ENCODE measurements around the gene TMUB2. TPM values are rescaled to one million over a fixed set of nuclear protein-coding genes. Genes with fewer than 3 reads are reported as not detected.

Gene TMUB2
- total and polyA plus RNA-seq, 9 of the 15 experiments (the other 6 are each of a cell fraction or from before 2014, with no cell fraction given), result 4.1 to 29.8 (median 16.3) TPM

- TF ChIP-seq, protein P1, sequence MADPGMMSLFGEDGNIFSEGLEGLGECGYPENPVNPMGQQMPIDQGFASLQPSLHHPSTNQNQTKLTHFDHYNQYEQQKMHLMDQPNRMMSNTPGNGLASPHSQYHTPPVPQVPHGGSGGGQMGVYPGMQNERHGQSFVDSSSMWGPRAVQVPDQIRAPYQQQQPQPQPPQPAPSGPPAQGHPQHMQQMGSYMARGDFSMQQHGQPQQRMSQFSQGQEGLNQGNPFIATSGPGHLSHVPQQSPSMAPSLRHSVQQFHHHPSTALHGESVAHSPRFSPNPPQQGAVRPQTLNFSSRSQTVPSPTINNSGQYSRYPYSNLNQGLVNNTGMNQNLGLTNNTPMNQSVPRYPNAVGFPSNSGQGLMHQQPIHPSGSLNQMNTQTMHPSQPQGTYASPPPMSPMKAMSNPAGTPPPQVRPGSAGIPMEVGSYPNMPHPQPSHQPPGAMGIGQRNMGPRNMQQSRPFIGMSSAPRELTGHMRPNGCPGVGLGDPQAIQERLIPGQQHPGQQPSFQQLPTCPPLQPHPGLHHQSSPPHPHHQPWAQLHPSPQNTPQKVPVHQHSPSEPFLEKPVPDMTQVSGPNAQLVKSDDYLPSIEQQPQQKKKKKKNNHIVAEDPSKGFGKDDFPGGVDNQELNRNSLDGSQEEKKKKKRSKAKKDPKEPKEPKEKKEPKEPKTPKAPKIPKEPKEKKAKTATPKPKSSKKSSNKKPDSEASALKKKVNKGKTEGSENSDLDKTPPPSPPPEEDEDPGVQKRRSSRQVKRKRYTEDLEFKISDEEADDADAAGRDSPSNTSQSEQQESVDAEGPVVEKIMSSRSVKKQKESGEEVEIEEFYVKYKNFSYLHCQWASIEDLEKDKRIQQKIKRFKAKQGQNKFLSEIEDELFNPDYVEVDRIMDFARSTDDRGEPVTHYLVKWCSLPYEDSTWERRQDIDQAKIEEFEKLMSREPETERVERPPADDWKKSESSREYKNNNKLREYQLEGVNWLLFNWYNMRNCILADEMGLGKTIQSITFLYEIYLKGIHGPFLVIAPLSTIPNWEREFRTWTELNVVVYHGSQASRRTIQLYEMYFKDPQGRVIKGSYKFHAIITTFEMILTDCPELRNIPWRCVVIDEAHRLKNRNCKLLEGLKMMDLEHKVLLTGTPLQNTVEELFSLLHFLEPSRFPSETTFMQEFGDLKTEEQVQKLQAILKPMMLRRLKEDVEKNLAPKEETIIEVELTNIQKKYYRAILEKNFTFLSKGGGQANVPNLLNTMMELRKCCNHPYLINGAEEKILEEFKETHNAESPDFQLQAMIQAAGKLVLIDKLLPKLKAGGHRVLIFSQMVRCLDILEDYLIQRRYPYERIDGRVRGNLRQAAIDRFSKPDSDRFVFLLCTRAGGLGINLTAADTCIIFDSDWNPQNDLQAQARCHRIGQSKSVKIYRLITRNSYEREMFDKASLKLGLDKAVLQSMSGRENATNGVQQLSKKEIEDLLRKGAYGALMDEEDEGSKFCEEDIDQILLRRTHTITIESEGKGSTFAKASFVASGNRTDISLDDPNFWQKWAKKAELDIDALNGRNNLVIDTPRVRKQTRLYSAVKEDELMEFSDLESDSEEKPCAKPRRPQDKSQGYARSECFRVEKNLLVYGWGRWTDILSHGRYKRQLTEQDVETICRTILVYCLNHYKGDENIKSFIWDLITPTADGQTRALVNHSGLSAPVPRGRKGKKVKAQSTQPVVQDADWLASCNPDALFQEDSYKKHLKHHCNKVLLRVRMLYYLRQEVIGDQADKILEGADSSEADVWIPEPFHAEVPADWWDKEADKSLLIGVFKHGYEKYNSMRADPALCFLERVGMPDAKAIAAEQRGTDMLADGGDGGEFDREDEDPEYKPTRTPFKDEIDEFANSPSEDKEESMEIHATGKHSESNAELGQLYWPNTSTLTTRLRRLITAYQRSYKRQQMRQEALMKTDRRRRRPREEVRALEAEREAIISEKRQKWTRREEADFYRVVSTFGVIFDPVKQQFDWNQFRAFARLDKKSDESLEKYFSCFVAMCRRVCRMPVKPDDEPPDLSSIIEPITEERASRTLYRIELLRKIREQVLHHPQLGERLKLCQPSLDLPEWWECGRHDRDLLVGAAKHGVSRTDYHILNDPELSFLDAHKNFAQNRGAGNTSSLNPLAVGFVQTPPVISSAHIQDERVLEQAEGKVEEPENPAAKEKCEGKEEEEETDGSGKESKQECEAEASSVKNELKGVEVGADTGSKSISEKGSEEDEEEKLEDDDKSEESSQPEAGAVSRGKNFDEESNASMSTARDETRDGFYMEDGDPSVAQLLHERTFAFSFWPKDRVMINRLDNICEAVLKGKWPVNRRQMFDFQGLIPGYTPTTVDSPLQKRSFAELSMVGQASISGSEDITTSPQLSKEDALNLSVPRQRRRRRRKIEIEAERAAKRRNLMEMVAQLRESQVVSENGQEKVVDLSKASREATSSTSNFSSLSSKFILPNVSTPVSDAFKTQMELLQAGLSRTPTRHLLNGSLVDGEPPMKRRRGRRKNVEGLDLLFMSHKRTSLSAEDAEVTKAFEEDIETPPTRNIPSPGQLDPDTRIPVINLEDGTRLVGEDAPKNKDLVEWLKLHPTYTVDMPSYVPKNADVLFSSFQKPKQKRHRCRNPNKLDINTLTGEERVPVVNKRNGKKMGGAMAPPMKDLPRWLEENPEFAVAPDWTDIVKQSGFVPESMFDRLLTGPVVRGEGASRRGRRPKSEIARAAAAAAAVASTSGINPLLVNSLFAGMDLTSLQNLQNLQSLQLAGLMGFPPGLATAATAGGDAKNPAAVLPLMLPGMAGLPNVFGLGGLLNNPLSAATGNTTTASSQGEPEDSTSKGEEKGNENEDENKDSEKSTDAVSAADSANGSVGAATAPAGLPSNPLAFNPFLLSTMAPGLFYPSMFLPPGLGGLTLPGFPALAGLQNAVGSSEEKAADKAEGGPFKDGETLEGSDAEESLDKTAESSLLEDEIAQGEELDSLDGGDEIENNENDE (IDR thresholded peaks at IDR 0.05; ENCODE audit: low read depth, low read length), result no peak
- TF ChIP-seq HEY1 (CRISPR knock-in tag; IDR thresholded peaks at IDR 0.05; ENCODE audit: borderline replicate concordance) (no peak), ZNF444 (CRISPR knock-in tag; IDR thresholded peaks at IDR 0.05) (no peak), ZFPM2 (CRISPR knock-in tag; IDR thresholded peaks at IDR 0.05) (no peak), ZBTB26 (CRISPR knock-in tag; IDR thresholded peaks at IDR 0.05) (no peak), MTA3 (IDR thresholded peaks at IDR 0.05; ENCODE audit: borderline replicate concordance) (no peak)
Measured at GRCh38 chr17:44203731-44204440, 17.1 kb downstream of the TMUB2 start (continued).

Measured in K562 (cell line).